HUES6 (cell line): Measurements from ENCODE around the gene VRTN.

ENCODE experiments used
- H3K27ac ChIP-seq: 2 replicates; pipeline ENCODE4 v1.7.0; 2013; ENCODE audit warnings: low read depth, mild to moderate bottlenecking, low read length, inconsistent platforms
- H3K27me3 ChIP-seq: 2 replicates; pipeline ENCODE4 v1.6.1; 2013; ENCODE audit warnings: low read length; ENCODE audit not compliant: control insufficient read depth, insufficient read depth
- H3K36me3 ChIP-seq: 2 replicates; pipeline ENCODE4 v1.6.1; 2013; ENCODE audit warnings: low read length; ENCODE audit not compliant: control insufficient read depth, insufficient read depth
- H3K4me1 ChIP-seq: 2 replicates; pipeline ENCODE4 v1.6.1; 2013; ENCODE audit warnings: low read length; ENCODE audit not compliant: control insufficient read depth, insufficient read depth
- H3K4me3 ChIP-seq: 2 replicates; pipeline ENCODE4 v1.5.1; 2013; ENCODE audit warnings: low read depth, low read length
- H3K9ac ChIP-seq: one replicate; pipeline ENCODE4 v1.6.1; 2013; ENCODE audit warnings: mild to moderate bottlenecking, low read length
- H3K9me3 ChIP-seq: 2 replicates; pipeline ENCODE4 v1.6.1; 2013; ENCODE audit warnings: low read depth, low read length; ENCODE audit not compliant: control insufficient read depth, insufficient read depth

Gene VRTN, protein sequence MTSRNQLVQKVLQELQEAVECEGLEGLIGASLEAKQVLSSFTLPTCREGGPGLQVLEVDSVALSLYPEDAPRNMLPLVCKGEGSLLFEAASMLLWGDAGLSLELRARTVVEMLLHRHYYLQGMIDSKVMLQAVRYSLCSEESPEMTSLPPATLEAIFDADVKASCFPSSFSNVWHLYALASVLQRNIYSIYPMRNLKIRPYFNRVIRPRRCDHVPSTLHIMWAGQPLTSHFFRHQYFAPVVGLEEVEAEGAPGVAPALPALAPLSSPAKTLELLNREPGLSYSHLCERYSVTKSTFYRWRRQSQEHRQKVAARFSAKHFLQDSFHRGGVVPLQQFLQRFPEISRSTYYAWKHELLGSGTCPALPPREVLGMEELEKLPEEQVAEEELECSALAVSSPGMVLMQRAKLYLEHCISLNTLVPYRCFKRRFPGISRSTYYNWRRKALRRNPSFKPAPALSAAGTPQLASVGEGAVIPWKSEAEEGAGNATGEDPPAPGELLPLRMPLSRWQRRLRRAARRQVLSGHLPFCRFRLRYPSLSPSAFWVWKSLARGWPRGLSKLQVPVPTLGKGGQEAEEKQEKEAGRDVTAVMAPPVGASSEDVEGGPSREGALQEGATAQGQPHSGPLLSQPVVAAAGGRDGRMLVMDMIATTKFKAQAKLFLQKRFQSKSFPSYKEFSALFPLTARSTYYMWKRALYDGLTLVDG

DNA sequence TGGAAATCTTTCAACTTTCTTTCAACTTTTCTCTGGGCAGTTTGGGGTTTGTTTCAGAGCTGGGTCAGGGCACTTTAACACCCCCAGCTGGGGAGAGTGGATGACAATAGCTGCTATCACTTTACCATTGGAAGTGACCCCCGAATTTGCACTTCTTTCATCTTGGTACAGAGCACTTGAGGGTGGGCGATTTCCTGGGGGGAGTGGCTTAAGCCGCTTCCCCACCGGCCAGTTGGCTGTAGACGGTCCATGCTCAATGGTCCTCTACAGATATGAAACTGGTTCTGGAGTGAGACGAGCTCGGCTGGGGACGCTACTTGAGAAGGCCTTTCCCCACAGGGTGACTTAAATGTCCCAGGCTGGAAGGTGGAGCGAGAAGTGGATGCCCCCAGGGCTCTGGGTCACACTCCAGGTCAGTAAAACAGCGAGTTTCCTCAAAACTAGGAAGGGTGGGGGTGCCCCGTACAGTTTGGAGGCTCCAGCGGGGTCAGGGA lies at the start of gene VRTN:
Gene VRTN, plus strand, starts transcription at position 231 of the 494 bp plus-strand sequence. CDS start 8,313 bp downstream, outside the sequence.
- peaks cover 13% of the 10 kb centered on the region for H3K36me3 ChIP-seq
- H3K9ac ChIP-seq = peak within 1 kb of the TSS; percentile 99
- peak within 1 kb of the TSS; percentile 99 for H3K27ac ChIP-seq
- H3K4me1 ChIP-seq = peaks cover 39% of the 10 kb centered on the region
- H3K27me3 ChIP-seq = no peaks in the 10 kb centered on the region
- H3K9me3 ChIP-seq = no peaks in the 10 kb centered on the region
- H3K4me3 ChIP-seq = peak within 1 kb of the TSS; percentile 83

DNA sequence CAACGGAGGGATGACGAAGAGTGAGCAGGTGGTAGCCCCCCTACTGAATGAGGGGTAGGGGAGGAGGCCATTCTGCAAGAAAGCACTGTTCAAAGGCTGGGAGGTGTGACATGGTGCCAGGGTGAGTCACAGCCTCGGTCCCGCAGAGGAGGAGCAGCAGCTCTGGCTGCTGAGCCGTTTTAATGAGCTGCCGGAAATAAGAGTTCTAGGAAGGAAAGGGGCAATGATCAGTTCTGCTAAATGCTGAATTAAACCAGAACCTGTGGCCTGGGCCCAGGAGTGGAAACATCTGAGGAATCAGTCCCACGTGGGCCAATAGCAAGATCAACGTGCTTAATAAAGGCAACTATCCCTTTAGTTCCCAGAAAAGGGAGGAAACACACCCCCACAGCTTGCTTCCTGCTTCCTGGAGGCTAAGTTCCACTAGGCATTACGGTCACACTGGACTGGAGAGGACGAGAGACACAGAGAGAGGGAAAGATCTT lies 49.2 kb upstream of the VRTN start:
- no peaks in the 10 kb centered on the region for H3K9me3 ChIP-seq
- H3K27ac ChIP-seq = no peak overlapping the region; the same call in 1 of the 2 replicates
- H3K4me3 ChIP-seq = no peak overlapping the region
- H3K27me3 ChIP-seq = no peaks in the 10 kb centered on the region
- H3K36me3 ChIP-seq = peaks cover 54% of the 10 kb centered on the region
- peaks cover 9% of the 10 kb centered on the region for H3K4me1 ChIP-seq
- H3K9ac ChIP-seq = peak overlapping the region; percentile 21

DNA sequence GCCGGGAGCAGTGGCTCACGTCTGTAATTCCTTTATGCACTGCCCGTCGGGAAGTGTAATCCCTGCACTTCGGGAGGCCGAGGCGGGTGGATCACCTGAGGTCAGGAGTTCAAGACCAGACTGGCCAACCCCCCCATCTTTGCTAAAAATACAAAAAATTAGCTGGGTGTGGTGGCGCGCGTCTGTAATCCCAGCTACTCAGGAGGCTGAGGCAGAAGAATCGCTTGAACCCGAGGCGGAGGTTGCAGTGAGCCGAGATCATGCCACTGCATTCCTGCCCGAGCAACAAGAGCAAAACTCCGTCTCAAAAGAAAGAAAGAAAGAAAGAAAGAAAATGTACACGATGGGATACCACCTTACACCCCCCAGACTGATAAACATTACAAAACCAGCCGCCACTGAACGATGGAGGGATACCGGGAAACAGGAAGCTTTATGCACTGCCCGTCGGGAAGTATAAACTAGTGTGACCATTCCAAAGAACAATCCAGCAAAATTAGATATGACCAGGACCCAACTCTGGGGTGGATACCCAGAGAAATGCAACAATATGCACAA lies 46.6 kb upstream of the VRTN start:
- no peak overlapping the region for H3K27ac ChIP-seq
- H3K4me1 ChIP-seq = peaks cover 6% of the 10 kb centered on the region
- H3K9ac ChIP-seq = peak overlapping the region; percentile 85
- no peaks in the 10 kb centered on the region for H3K27me3 ChIP-seq
- peak overlapping the region; percentile 83 for H3K4me3 ChIP-seq
- H3K9me3 ChIP-seq = no peaks in the 10 kb centered on the region
- H3K36me3 ChIP-seq = peaks cover 32% of the 10 kb centered on the region

DNA sequence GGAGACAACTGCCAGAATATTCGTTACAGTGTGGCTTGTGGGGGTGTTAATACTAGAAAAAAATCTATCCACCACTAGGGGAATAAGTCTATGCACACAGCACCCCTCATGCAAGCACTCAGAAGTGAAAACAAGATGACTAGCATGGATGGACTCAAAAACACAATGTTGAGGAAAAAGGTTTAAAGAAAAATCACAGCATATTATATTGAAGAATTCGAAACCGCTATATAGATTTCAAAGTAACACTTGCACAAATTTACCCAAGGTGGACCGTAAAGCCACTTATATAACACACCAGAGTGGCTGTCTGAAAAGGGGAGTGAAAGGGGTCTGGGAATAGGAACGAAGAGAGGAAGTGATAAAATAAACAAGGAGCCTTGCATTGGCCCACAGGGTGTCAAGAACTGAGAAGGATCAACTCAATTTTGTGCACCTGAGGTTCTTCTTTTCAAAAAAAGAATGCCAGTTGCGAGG lies 46.1 kb upstream of the VRTN start:
- H3K4me3 ChIP-seq = peak overlapping the region; percentile 83
- H3K9me3 ChIP-seq = no peaks in the 10 kb centered on the region
- H3K27me3 ChIP-seq = no peaks in the 10 kb centered on the region
- H3K27ac ChIP-seq = peak overlapping the region; percentile 46; the same call in 1 of the 2 replicates
- H3K36me3 ChIP-seq = peaks cover 26% of the 10 kb centered on the region
- peaks cover 6% of the 10 kb centered on the region for H3K4me1 ChIP-seq
- peak overlapping the region; percentile 85 for H3K9ac ChIP-seq

DNA sequence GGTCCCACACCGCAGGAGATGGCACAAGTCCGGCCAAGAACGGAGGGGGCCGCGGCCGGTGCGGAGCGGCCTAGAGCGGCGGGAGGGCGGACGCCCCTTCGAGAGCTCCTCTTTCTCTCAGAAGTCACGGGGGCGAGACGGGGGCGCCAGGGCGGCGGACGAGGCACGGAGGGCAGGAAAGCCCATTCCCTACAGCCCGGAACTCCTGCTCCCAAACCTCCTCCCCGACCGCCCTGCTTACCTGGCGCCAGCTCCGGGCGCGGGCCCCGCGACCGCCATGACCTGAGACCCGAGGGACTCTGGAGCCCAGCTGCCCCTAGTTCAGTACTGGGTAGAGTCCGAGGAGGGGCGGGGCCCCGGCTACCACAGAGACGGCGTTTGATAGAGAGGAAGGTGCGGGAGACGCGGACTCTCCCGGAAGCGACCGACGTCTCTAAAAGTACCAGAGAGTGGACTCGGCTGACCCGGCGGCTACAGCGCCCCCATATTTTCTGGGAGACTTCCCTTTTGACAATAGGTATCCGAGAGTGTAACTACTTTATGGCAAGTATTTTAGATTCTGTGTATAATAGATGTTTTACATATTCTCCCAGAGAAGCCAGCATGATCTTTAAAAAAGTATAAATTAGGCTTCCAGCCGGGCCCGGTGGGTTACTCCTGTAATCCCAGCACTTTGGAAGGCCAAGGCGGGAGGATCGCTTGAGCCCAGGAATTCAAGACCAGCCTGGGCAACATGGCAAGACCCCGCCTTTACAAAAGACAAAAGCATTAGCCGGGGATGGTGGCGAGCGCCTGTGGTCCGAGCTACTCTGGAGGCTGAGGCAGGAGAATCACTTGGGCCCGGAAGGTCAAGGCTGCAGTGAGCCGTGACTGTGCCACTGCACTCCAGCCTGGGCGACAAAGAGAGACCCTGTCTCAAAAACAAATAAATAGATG lies 45.4 kb upstream of the VRTN start, which contains the start of gene ABCD4:
Gene ABCD4, minus strand, starts transcription at position 301 of the 936 bp plus-strand sequence. Its CDS starts 22 bp downstream, at position 279.
- no peaks in the 10 kb centered on the region for H3K27me3 ChIP-seq
- peak within 1 kb of the TSS; percentile 83 for H3K4me3 ChIP-seq
- peak within 1 kb of the TSS; percentile 85 for H3K9ac ChIP-seq
- H3K36me3 ChIP-seq = peaks cover 20% of the 10 kb centered on the region
- peaks cover 6% of the 10 kb centered on the region for H3K4me1 ChIP-seq
- H3K27ac ChIP-seq = peak within 1 kb of the TSS; percentile 46; the same call in 1 of the 2 replicates
- no peaks in the 10 kb centered on the region for H3K9me3 ChIP-seq

DNA sequence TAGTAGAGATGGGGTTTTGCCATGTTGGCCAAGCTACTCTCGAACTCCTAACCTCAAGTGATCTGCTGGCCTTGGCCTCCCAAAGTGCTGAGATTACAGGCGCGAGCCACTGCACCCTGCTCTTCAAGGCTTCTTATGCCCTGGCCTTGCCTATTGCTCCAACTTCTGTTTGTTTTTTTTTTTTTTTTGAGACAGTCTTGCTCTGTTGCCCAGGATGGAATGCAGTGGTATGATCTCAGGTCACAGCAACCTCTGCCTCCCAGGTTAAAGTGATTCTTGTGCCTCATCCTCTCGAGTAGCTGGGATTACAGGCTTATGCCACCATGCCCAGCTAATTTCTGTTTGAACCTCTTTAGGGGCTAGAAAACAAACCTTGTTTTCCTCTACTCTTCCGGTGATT lies 39.6 kb upstream of the VRTN start:
- no peaks in the 10 kb centered on the region for H3K36me3 ChIP-seq
- no peak overlapping the region for H3K4me3 ChIP-seq
- no peaks in the 10 kb centered on the region for H3K4me1 ChIP-seq
- H3K27me3 ChIP-seq = no peaks in the 10 kb centered on the region
- no peak overlapping the region for H3K27ac ChIP-seq
- no peaks in the 10 kb centered on the region for H3K9me3 ChIP-seq
- H3K9ac ChIP-seq = no peak overlapping the region

DNA sequence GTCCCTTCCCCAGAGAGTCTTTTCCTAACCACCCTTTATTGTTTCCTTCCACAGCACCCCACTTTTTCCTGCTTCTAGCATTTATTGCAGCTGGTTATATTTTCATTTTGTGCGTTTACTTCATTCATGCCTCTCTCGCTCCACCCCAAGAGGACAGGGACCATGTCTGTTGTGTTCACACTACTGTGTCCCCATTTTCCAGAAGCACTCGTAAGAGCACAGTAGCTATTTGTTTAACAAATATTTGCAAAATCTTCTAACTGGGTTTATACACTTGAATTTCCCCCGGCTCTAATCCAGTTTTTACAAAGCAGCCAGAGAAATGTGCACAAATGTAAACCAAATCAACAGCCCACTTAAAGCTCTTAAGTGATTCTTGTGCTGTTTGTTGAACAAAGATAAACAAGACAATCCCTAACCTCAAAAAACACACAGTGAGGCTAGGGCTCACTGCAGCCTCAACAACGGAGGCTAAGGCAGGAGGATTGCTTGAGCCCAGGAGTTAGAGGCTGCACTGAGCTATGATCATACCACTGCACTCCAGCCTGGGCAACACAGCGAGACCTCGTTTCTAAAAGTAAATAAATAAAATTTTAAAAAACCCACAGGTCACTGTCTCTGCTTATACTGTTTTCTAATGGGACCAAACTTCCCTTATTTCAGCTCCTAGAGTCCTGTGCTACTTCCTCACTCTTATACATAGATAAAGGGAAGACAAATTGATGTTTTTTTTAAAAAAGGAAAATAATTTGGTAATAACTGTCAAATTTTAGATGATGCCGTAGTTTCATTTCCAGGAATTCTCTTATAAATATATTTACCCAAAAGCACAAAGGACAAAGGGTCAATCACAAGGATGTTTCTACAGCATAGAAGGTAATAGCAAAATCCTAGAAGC lies 38.9 kb upstream of the VRTN start:
- no peak overlapping the region for H3K9ac ChIP-seq

DNA sequence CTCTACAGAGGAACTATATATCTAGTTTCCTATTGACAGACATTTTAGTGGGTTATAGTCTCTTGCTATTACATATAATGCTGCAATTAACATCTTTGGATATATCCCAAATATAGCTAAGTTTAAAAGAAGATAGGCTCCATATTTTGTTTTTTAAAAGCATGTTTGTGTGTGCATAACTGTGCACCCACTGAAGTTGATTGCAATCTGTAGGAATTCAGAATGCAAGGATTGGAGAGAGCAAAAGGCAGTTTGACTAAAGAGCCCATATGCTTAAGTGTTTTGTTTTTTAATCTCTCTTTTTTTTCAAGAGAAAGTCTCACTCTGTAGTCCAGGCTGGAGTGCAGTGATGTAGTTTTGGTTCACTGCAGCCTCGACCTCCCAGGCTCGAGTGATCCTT lies 36.1 kb upstream of the VRTN start:
- Histone ChIP-seq H3K9ac (no peak overlapping the region), H3K4me1 (no peaks in the 10 kb centered on the region)

More for the DNA sequence above, 38.9 kb upstream of the VRTN start:
- no peak overlapping the region for H3K27ac ChIP-seq
- H3K4me1 ChIP-seq = no peaks in the 10 kb centered on the region
- no peak overlapping the region for H3K4me3 ChIP-seq
- H3K9me3 ChIP-seq = no peaks in the 10 kb centered on the region
- H3K27me3 ChIP-seq = no peaks in the 10 kb centered on the region
- no peaks in the 10 kb centered on the region for H3K36me3 ChIP-seq

DNA sequence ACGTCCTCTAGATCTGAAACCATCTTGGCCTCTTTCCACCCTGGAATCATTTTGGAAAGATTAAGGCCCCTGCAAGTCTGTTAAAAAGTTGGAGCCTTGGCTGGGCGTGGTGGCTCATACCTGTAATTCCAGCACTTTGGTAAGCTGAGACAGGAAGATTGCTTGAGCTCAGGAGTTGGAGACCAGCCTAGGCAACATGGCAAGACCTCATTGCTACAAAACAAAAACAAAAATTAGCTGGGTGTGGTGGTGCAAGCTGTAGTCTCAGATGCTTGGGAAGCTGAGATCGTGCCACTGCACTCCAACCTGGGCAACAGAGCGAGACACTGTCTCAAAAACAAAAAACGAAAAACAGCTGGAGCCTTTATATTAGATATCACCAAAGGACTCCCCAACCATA lies 34.7 kb upstream of the VRTN start:
- Histone ChIP-seq H3K9me3 (no peaks in the 10 kb centered on the region), H3K4me1 (no peaks in the 10 kb centered on the region), H3K9ac (no peak overlapping the region), H3K27ac (no peak overlapping the region), H3K27me3 (no peaks in the 10 kb centered on the region), H3K4me3 (no peak overlapping the region), H3K36me3 (no peaks in the 10 kb centered on the region)

More for the DNA sequence above, 36.1 kb upstream of the VRTN start:
- no peaks in the 10 kb centered on the region for H3K36me3 ChIP-seq
- no peaks in the 10 kb centered on the region for H3K9me3 ChIP-seq
- no peaks in the 10 kb centered on the region for H3K27me3 ChIP-seq
- no peak overlapping the region for H3K27ac ChIP-seq
- no peak overlapping the region for H3K4me3 ChIP-seq
